Mesodermal cell (in vitro differentiated cells): Measurements from ENCODE around the gene MICALL1.

ENCODE experiments used
- H3K27ac ChIP-seq: 2 replicates; pipeline ENCODE4 v1.7.0; 2013; ENCODE audit warnings: mild to moderate bottlenecking, low read depth, low read length, moderate library complexity; ENCODE audit not compliant: severe bottlenecking
- H3K36me3 ChIP-seq: 2 replicates; pipeline ENCODE4 v1.7.1; 2013; ENCODE audit warnings: mild to moderate bottlenecking, low read length, moderate library complexity; ENCODE audit not compliant: control insufficient read depth, insufficient read depth
- H3K4me1 ChIP-seq: one replicate; pipeline ENCODE4 v1.7.1; 2013; ENCODE audit warnings: mild to moderate bottlenecking, low read length; ENCODE audit not compliant: insufficient read depth, control insufficient read depth, poor library complexity, severe bottlenecking
- H3K4me3 ChIP-seq: 2 replicates; pipeline ENCODE4 v1.7.0; 2013; ENCODE audit warnings: low read length, control low read depth, mild to moderate bottlenecking; ENCODE audit not compliant: insufficient read depth, poor library complexity, severe bottlenecking; ENCODE audit errors: extremely low read depth
- H3K9me3 ChIP-seq: 2 replicates; pipeline ENCODE4 v1.7.1; 2013; ENCODE audit warnings: mild to moderate bottlenecking, low read length, moderate library complexity; ENCODE audit not compliant: control insufficient read depth
- WGBS, 2 experiments: methylation state at CpG; one replicate each; pipeline ENCODE4 v1.1.5; 2013; ENCODE audit warnings: missing lambda C conversion rate in 2 of 2; ENCODE audit not compliant: insufficient coverage in 2 of 2; 5-methylcytosine and 5-hydroxymethylcytosine counted together

MICALL1 gene

GRCh38 chr22:37892566-37893335, 13.3 kb upstream of the MICALL1 start:
- 86 to 100% methylated on average over 4 of the region's 7 CpGs for WGBS, 2 experiments
- Histone ChIP-seq H3K36me3 (peaks cover 46% of the 10 kb centered on the region), H3K9me3 (no peaks in the 10 kb centered on the region), H3K27ac (no peak overlapping the region), H3K4me1 (peaks cover 46% of the 10 kb centered on the region), H3K4me3 (no peak overlapping the region)

DNA sequence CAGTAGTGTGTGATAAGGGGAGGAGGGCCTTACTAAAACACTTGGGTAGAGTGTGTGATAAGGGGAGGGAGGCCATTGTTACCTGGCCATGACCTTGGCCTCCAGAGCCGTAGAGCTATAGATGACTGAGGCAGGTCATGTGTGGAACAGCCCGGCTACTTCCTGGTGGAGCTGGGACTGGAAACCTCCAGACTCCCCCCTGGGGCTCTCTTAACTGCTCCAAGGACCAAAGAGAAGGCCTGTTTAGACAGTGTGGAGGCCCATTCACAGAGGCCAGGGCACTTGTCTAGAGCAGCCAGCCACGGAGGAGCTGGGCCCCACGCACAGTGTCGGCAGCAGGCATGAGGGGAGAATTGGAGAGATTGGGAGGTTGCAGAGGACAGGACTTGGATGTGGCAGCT, 12.5 kb upstream of the MICALL1 start:
- H3K4me1 ChIP-seq, result peaks cover 46% of the 10 kb centered on the region
- WGBS, 2 experiments, result 92 to 95% methylated on average over 3 to 5 of the region's 5 CpGs
- no peak overlapping the region for H3K4me3 ChIP-seq
- no peak overlapping the region for H3K27ac ChIP-seq
- no peaks in the 10 kb centered on the region for H3K9me3 ChIP-seq
- H3K36me3 ChIP-seq, result peaks cover 39% of the 10 kb centered on the region

GRCh38 chr22:37894939-37895670, 11.0 kb upstream of the MICALL1 start:
- Histone ChIP-seq H3K27ac (peak overlapping the region; percentile 87), H3K4me3 (no peak overlapping the region), H3K36me3 (peaks cover 24% of the 10 kb centered on the region), H3K4me1 (peaks cover 52% of the 10 kb centered on the region), H3K9me3 (no peaks in the 10 kb centered on the region)
- 35 to 42% methylated on average over 5 of the region's 8 CpGs for WGBS, 2 experiments

DNA sequence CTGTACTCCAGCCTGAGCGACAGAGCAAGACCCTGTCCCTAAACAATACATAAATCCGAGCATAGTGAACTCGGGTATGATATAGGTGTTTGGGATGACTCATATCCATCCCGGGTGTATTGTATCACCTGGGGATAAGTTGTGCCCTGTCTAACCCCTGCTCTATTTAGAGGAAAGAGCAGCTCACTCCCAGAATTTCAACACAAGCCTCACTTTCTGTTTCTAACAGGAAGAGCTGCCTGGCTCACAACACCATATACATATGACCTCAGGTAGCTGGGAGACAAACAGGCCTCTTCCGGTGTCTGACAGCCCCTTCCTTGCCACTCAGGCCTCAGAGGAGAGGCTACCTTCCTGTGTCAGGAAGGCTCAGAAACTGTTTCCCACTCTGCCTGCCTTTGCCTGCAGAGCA, 9.9 kb upstream of the MICALL1 start:
- Histone ChIP-seq H3K9me3 (no peaks in the 10 kb centered on the region), H3K4me1 (peaks cover 52% of the 10 kb centered on the region), H3K36me3 (peaks cover 15% of the 10 kb centered on the region), H3K4me3 (no peak overlapping the region), H3K27ac (peak overlapping the region; percentile 83)
- WGBS, 2 experiments, result 88% methylated on average over 1 of the region's 5 CpGs; no CpG with 5 or more reads in 1 of the 2 experiments

DNA sequence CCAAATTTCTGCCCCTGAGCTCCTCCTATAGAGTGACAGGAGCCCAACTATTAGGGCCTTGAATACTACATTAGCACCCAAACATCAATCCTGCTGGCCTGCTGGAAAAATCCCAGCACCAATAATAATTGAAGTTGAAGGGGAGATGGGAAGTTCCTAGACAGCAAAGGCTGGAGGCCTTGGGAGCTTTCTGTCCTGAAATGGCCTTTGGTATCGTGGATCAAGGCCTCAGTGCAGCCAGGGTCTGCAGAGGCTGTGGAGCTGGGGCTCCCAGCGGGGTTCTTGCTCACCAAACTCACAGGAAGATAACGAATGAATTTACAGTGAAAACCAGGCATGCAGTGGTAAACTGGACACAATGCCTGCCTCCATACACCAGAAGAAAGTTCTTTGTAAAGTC, 9.2 kb upstream of the MICALL1 start:
- 87% methylated on average over 3 of the region's 3 CpGs for WGBS, 2 experiments
- H3K27ac ChIP-seq, result peak overlapping the region; percentile 83
- no peaks in the 10 kb centered on the region for H3K9me3 ChIP-seq
- H3K36me3 ChIP-seq, result peaks cover 8% of the 10 kb centered on the region
- peaks cover 52% of the 10 kb centered on the region for H3K4me1 ChIP-seq
- H3K4me3 ChIP-seq, result no peak overlapping the region

- Histone ChIP-seq H3K36me3 (no peaks in the 10 kb centered on the region), H3K4me3 (no peak overlapping the region), H3K27ac (no peak overlapping the region), H3K9me3 (no peaks in the 10 kb centered on the region), H3K4me1 (peaks cover 52% of the 10 kb centered on the region)
- WGBS, 2 experiments, result 100% methylated on average over 1 of the region's 2 CpGs; no CpG with 5 or more reads in 1 of the 2 experiments
Measured at GRCh38 chr22:37897807-37898206, 8.3 kb upstream of the MICALL1 start.

DNA sequence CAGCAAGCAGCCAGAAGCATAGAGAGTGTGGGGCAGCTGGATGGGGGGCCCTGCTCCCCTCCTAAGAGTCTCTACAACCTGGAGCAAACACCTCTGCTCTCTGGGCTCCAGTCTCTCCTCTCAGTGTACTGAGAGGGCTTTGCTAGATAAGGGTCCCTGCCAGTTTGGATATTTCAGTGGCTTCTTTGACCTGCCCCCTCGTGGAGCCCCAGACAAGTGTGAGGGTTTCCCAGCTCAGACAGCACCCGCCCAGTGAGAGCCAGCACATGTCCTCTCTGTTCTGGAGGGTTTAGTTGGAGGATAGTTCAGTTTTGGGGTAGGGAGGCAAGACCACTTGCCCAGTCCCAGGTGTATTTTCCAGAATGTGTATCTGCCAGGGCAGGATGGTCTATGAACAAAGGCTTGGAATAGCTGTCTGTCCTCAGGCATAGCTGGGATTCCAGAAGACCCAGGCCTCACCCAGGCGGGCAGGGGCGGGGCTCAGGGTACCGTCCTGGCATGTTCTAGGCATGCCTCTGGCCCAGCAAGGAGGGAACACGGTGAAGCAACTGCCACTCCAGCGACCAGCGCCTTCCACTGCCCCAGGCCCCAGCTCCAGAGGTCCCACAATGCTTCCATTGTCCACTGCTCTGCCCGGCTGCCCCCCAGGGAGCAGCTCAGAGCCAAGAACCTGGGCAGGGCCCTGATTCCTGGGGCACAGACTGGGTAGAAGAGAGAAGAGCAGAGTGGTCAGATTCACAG, 7.5 kb upstream of the MICALL1 start:
- H3K4me1 ChIP-seq, result peaks cover 51% of the 10 kb centered on the region
- H3K4me3 ChIP-seq, result no peak overlapping the region
- H3K27ac ChIP-seq, result peak overlapping the region; percentile 57
- 77 to 78% methylated on average over 6 to 9 of the region's 9 CpGs for WGBS, 2 experiments
- no peaks in the 10 kb centered on the region for H3K36me3 ChIP-seq
- H3K9me3 ChIP-seq, result no peaks in the 10 kb centered on the region

DNA sequence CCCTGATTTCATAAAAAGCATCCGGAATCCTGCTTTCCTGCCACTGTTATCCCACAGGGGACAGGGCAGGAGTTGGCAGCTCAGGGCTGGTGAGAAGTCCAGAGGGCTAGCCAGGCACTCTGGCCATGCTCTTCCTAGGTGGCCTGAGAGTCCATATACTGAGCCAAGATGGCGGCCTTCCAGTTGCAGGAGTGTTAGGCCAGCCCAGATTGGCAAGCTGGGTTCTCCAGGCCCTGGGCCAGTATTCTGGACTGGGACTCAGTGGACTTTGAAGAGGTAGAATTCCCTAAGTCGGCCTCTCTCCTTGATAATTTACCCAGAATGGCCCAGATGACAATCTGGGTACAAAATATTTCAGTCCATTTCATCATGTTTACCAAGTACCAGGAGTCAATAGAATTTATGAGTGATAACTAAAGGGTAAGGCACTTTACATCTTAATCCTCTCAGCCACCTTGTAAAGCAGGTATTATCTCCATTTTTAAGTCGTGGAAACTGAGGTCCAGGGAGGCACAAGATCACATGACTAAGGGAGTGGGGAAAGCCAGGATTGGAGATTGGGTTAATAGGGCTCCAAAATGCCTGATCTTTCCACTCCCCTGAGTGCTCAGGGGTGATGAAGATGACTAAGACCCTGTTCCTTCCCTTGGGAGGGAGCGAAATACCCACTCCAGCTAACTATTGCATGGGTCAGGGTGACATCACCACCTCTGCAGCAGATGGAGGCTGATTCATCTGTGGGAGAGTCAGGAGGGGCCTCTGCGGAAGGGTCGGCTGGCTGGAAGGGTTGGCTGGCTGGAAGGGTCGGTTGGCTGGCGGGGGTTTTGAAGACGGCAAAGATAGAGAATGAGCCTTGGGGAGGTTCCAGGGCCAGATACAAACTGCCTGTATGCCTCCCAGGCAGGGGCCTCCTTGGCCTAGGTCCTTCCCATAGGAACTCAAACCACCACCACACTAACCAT, 1.2 kb upstream of the MICALL1 start:
- H3K27ac ChIP-seq, result peak overlapping the region; percentile 99
- H3K36me3 ChIP-seq, result peaks cover 19% of the 10 kb centered on the region
- H3K4me1 ChIP-seq, result peaks cover 20% of the 10 kb centered on the region
- WGBS, 2 experiments, result 59 to 74% methylated on average over 6 to 7 of the region's 10 CpGs
- no peaks in the 10 kb centered on the region for H3K9me3 ChIP-seq
- peak overlapping the region; percentile 39 for H3K4me3 ChIP-seq

- 1% methylated on average over 40 to 53 of the region's 75 CpGs for WGBS, 2 experiments
- H3K4me1 ChIP-seq, result peaks cover 28% of the 10 kb centered on the region
- peaks cover 34% of the 10 kb centered on the region for H3K36me3 ChIP-seq
- H3K9me3 ChIP-seq, result no peaks in the 10 kb centered on the region
- H3K4me3 ChIP-seq, result peak overlapping the region; percentile 63
- peak overlapping the region; percentile 76 for H3K27ac ChIP-seq
Measured at GRCh38 chr22:37906364-37907008, 389 bp downstream of the MICALL1 start.
